A549 treated with ZK216348 at 1 μM for 4 hours (cell line): Measurements from ENCODE around the gene CACNG4. TPM values are rescaled to one million over a fixed set of nuclear protein-coding genes. Genes with fewer than 3 reads are reported as not detected.

Experiments used
- total RNA-seq: library from RNA; stranded (reverse); fragments of 200-300 nt; extraction: Qiagen RNA extraction; gene quantifications from 5 replicates; pipeline ENCODE4 v1.2.3, GENCODE V29; 2022; ENCODE audit warnings: low read depth

Gene CACNG4
- 10.0 to 14.2 TPM (median 13.1 TPM) in 5 replicates for total RNA-seq

DNA sequence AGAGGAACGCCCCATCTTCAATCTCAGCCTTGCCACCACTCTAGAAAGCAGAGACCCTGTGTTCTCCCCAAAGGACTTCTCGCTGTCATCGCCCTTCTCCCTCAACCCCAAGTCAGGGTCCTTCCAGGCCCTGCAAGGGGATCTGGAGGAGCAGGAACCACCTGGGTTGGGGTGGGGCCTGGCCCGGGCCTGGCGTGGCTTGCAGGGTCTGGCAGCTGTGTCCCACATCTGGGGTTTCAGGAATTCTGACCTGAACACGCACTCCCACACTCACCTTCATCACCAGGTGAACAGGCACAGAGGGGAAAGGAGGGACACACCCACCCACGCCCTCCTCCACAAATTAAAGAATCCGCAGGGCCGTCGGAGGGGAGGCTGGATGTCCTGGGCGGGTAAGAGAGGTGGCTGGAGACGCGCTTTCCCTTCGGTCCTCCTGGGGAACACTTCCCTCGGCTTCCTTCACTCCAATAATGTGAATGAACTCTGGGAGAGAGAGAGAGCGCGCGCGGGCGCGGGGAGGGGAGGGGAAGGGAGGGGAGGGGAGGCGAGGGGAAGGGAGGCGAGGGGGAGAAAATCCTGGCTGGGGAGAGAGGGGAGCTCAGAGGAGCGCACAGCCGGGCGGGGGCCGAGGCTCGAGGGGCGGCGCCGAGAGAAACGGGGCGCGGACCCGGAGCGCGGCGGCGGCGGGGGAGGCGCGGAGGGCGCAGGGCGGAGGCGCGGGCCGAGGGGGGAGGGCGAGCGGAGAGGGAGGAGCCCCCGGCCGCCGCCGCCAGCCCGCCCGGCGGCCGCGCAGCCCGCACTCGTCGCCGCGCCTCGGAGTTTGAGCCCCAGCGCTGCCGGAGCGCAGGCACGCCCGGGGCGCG lies at the start of gene CACNG4:
Gene CACNG4 (plus strand): TSS at position 799 of the 863 bp plus-strand sequence. CDS start 205 bp downstream, outside the sequence.

GRCh38 chr17:67044016-67044772 lies 79.7 kb downstream of the CACNG4 start, which contains the start of gene CACNG1:
CACNG1 (plus strand) TSS chr17:67044554; CDS start chr17:67044661, 107 bp downstream.

Other genes with a start within 250 kb of the CACNG4 start
- gene CACNG5, start 129.6 kb upstream of the CACNG4 start, total RNA-seq, result not detected in 5 replicates
- 0.11 to 0.37 TPM in 2 of 5 replicates, not detected in the others for gene CACNG1, start 79.8 kb downstream of the CACNG4 start, total RNA-seq